Upper lobe of left lung (tissue), 4 donors: ENCODE measurements around the gene TTC12.

ENCODE experiments used
- CTCF ChIP-seq, 6 experiments: fragments of 450-650 bp in 4 of 6; fragments of 200-600 bp in 2 of 6; sonication (generic) in 2 of 6; IDR thresholded peaks; one replicate each; pipeline ENCODE4 v1.5.1; 2016 to 2019; ENCODE audit warnings: antibody characterized with exemption in 6 of 6
- EP300 ChIP-seq, 4 donors: sonication (generic); formaldehyde crosslinking; IDR thresholded peaks; one replicate each; pipeline ENCODE4 v1.5.1; 2017; ENCODE audit warnings: antibody characterized with exemption in 4 of 4, control low read depth in 2 of 4
- POLR2A ChIP-seq, 4 donors: fragments of 450-650 bp; IDR thresholded peaks; one replicate each; pipeline ENCODE4 v1.5.1; 2016 to 2017; ENCODE audit warnings: antibody characterized with exemption in 4 of 4, mild to moderate bottlenecking in 2 of 4
- POLR2AphosphoS5 ChIP-seq, 2 donors: sonication (generic); formaldehyde crosslinking; IDR thresholded peaks; one replicate each; pipeline ENCODE4 v1.5.1; 2017; ENCODE audit warnings: antibody characterized with exemption in 2 of 2

- no peak for TF ChIP-seq POLR2AphosphoS5 (IDR thresholded peaks at IDR 0.05)
- TF ChIP-seq CTCF (IDR thresholded peaks at IDR 0.05), result no peak
- no peak for TF ChIP-seq POLR2A (IDR thresholded peaks at IDR 0.05)
- TF ChIP-seq EP300 (IDR thresholded peaks at IDR 0.05), result no peak
Observed at GRCh38 chr11:113363996-113364641, 49.7 kb downstream of the TTC12 start.
